Measurements from ENCODE around the gene POLE. TPM values are rescaled to one million over a fixed set of nuclear protein-coding genes. Genes with fewer than 3 reads are reported as not detected.

The POLE gene
- total RNA-seq, 2 experiments from 2014 or later, result 125 to 129 TPM

- ChIA-PET CTCF (interaction anchor here (1.0 kb wide), 1 partner anchor 9 kb away, joined by 3 read pairs; no protein-coding TSS in a partner anchor), POLR2A (interaction anchor here (0.6 kb wide), 1 partner anchor 302 kb away, joined by 6 read pairs; no protein-coding TSS in a partner anchor)
These were observed 81.2 kb downstream of the POLE start for GRCh38 chr12:132605892-132606291.

DNA sequence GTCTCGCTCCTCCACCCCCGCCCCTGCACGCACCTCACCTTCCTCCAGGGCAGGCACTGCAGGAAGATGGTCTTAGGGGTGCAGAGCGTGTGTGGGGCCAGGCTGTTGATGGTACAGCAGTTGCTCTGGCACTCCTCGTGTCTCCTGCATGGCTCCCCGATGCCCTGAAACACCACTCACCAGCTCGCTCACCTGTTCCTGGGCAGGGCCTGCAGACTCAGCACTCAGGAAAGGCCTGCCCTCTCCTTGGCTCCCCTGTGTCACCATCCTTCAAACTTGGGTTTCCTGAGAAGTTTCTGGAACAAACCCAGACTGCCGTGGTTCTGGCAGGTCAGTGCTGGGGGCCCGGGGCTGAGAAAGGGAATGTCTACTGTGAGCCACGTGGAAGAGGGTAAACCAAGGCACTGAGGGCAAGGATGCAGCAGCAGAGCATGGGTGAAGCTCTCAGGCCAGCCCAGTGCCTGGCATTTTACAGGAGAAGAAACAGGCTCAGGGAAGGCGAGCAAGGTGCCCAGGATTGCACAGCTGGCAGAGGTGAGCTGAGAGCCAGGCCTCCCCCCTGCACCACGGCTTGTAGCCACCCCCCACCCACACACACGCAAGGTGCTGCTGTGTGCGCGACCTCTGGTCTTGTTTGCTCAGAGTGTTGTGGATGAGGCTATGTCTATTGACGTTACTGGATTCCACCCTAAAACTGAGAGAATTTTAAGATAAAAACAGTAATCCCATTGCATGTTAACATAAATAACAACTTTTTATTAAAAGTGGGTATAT, 82.3 kb downstream of the POLE start:
- ChIA-PET CTCF (no interaction called here), POLR2A (no interaction called here)

DNA sequence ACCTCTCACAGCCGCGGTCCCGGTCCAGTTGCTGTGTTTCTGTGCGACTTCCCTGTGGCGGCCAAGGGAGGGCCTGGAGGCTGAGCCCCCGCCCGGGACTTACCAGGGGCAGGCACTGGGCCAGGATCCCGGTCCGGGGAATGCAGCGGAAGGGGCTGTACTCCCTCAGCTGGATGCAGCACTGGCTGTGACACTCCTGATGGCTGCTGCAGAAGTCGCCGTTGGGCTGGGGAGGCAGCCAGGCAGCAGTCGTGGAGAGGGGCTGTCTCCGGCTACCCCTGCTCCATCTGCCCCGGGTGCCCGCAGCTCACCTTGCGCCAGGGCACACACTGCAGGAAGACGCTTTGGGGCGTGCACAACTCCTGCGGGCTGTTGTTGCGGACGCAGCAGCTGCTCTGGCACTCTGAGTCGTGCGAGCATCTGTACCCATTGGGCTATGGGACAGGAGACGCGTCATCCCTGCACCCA, 83.0 kb downstream of the POLE start:
- ChIA-PET POLR2A (no interaction called here), CTCF (interaction anchor here (1.0 to 1.2 kb wide), 2 partner anchors 11 to 189 kb away, joined by 3 to 4 read pairs; no protein-coding TSS in a partner anchor)

DNA sequence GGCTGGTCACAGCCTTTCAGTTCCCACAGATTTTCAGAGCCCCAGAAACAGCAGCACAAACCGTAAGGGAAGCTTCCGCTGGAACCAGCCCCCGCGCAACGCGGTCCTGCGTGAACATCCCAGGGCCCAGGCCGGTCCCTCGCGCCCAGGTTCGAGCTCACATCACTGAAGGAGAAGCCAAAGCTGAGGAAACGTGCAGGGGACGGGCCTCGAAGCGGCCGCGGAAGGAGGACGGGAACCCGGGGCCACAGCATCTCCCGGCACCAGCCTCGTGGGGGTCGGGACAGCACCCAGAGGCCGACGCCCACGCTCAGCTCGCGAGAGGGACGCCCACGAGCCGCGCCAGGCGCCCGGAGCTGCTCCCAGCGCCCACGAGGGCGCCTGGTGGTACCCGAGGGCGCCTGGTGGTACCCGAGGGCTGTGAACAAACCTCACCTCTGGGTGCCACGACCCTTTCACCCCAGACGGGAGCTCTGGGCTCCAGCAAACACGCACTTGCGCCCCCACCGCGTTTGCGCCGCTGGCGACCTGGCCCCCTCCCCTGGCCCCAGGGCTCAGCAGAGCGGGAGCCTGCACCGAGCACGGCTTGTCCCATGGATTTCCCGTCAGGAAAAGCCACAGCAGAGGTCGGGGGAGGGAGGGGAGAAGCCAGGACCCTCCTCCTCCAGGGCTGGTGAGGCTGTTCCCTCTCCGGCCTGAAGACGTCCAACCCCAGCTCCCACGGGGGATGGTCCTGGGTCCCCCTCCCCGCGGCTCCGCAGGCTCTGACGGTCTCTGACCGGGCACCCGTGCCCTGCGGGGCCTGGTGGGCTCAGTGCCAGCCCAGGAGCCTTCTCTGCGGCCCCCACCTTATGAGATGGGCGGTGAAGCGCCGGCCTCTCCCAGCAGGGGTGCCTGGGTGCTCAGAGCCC, 83.6 kb downstream of the POLE start:
- ChIA-PET POLR2A (no interaction called here), CTCF (interaction anchor here (1.0 to 1.2 kb wide), 2 partner anchors 11 to 188 kb away, joined by 3 to 4 read pairs; no protein-coding TSS in a partner anchor)

DNA sequence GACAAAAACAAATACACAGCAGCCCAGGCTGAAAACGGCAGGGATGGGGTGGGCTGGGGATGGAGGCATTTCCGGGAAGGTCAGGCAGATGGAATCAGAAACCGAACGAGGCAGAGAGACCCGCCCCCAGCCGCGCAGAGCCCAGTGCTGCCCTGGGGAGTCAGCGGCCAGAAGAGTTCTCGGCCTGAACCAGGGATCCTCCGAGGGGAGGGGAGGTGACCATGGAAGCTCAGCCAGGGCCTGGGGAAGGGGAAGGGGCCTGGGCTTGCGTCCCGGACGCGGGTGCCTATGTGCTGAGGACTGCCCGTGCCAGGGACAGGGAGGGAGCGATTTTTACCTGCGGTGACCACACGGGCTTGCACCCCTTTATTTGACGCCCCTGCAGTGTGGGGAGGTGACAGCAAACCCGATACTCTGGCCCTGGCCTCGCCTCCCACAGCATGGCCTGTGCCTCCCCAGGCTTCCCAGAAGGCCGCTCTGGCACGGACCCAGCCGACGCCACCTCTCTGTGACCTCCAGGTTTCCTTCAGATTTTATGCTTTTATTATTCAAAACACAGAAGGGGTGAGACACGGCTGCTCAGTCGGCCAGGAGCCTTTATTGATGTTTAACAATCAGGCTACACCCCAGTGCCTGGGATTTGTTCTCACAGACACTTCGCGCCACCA, 84.4 kb downstream of the POLE start:
- POLR2A ChIA-PET, result no interaction called here

DNA sequence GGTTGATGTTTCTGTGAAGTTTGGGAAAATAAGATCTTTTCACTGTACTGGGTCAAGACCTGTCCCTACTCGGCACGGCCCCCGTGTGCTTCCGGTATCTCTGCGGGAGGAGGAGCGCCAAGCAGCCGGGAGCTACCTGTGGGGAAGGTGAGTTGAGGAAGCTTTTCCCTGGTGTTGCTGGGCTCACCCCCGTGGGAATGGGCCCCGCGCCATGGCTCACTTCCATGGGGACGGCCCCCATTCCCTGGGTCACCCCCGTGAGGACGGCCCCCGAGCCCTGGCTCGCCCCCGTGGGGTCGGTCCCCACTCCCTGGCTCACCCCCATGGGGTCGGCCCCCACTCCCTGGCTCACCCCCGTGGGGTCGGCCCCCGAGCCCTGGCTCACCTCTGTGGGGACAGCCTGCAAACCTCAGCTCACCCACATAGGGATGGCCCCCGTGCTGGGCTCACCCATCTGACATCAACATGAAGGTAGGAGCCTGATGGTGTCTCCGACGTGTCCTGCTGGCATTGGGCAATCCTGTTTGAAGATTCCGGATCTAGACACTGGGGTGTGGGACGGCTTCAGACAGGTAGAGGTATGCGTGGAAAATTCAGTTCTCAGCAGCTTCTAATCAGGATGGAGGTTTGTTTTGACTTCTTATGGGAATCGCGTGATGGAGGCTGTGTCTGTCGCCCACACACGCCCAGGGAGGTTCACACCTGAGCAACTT, 85.8 kb downstream of the POLE start:
- CTCF ChIA-PET, result interaction anchor here (0.6 to 1.3 kb wide), 4 partner anchors 11 to 186 kb away, joined by 3 to 4 read pairs (median 3); no protein-coding TSS in a partner anchor
- POLR2A ChIA-PET, result no interaction called here

More for the DNA sequence above, 84.4 kb downstream of the POLE start:
- CTCF ChIA-PET, result interaction anchor here (1.0 to 1.2 kb wide), 2 partner anchors 12 to 187 kb away, joined by 3 to 4 read pairs; no protein-coding TSS in a partner anchor

DNA sequence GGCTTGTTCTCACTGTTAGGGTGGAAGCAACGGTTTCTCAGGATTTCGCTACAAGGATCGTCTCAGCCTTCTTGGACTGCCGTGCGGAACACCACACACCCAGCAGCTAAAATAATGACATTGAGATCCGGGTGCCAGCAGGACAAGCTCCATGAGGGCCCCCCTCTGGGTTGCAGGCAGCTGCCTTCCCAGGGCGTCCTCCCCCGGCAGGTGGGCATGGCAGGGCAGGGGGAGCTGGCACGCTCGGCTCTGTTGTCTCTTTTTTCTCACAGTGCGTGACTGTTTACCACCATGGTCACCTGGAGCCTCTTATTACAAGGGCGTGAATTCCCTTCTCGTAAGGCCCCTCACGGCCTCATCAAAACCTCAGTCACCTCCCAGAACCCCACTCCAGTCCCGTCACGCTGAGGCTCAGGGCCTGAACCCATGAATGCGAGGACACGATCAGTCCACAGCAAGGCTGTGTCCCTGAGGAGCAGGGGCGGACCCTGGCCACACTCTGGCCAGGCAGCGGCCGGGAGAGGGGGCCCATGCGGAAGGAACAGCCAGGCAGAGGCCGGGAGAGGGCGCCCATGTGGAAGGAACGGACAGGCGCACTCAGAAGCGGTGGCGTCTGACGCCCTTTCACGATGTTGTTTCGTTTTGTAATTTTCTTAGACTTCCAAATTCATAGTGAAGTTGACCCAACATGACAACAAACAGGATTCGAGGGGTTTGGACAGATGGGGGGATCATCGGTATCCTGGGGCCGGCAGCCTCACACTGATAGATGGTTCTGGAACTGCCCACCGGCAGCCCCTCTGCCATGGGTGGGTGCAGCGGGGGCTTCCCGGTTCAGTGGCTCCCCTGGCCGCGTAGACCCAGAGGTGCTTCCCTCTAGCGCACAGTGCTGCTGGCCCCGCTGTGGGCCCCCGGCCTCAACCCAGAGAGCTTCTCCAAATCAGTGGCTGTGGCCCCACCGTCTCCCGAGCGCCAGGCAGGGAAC, 86.8 kb downstream of the POLE start:
- ChIA-PET CTCF (interaction anchor here (0.6 to 1.3 kb wide), 3 partner anchors 14 to 17 kb away, joined by 3 to 4 read pairs (median 3); no protein-coding TSS in a partner anchor), POLR2A (no interaction called here)

DNA sequence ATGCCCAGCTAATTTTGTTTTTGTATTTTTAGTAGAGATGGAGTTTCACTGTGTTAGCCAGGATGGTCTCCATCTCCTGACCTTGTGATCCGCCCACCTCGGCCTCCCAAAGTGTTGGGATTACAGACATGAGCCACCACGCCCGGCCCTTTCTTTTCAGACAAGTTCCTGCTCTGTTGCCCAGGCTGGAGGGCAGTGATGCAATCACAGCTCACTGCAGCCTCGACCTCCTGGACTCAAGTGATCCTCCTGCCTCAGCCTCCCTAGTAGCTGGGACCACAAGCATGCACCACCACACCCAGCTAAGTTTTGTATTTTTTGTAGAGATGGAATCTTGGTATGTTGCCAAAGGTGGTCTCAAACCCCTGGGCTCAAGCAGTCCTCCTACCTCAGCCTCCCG, 87.6 kb downstream of the POLE start:
- POLR2A ChIA-PET, result interaction anchor here (0.6 kb wide), 1 partner anchor 413 kb away, joined by 5 read pairs; no protein-coding TSS in a partner anchor
- CTCF ChIA-PET, result interaction anchor here (1.0 kb wide), 1 partner anchor 15 kb away, joined by 3 read pairs; no protein-coding TSS in a partner anchor

GRCh38 chr12:132597333-132598316, 89.5 kb downstream of the POLE start:
- POLR2A ChIA-PET, result no interaction called here

GRCh38 chr12:132596016-132596415, 91.1 kb downstream of the POLE start:
- ChIA-PET POLR2A (no interaction called here), CTCF (interaction anchor here (1.9 kb wide), 1 partner anchor 19 kb away, joined by 6 read pairs; no protein-coding TSS in a partner anchor)

More at GRCh38 chr12:132597333-132598316, 89.5 kb downstream of the POLE start:
- CTCF ChIA-PET, result interaction anchor here (1.9 kb wide), 1 partner anchor 17 kb away, joined by 6 read pairs; no protein-coding TSS in a partner anchor

DNA sequence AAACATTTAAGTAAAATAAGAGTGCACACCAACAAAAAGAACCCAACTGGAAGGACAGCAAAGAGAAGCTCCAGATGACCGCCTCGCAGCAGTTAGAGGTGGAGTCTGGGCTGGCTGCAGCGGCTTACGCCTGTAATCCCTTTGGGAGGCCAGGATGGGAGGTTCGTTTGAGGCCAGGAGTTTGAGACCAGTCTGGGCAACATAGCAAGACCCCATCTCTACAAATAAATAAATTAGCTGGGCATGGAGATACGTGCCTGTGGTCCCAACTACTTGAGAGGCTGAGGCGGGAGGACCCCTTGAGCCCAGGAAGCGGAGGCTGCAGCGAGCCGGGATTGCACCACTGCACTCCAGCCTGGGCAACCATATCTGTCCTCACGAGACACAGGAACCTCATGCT, 92.0 kb downstream of the POLE start:
- ChIA-PET POLR2A (no interaction called here), CTCF (interaction anchor here (1.1 to 1.4 kb wide), 2 partner anchors 20 to 180 kb away, joined by 3 read pairs; no protein-coding TSS in a partner anchor)

- ChIA-PET POLR2A (no interaction called here), CTCF (interaction anchor here (1.1 to 1.4 kb wide), 2 partner anchors 21 to 179 kb away, joined by 3 read pairs; no protein-coding TSS in a partner anchor)
These were observed 93.2 kb downstream of the POLE start for GRCh38 chr12:132593938-132594358.

DNA sequence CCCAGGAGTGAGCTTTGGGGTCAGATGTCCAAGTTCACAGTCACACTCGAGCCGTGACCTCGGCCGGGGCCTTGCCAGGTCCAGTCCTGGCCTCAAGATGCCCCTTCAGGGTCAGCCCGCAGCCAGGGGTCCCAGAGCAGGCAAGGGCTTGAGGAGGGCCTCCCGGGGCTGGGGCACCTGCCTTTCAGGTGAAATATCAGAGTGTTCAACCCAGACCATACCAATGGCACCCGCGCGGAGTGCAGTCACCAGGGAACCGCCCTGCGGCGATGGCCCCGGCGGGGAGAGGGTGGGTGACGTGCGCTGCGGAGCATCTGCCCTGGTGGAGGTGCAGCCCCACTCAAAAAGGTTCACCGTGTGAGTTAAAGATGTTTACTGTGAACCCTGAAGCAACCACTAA, 93.6 kb downstream of the POLE start:
- ChIA-PET POLR2A (no interaction called here), CTCF (interaction anchor here (0.6 kb wide), 1 partner anchor 65 kb away, joined by 3 read pairs; no protein-coding TSS in a partner anchor)

- ChIA-PET POLR2A (no interaction called here), CTCF (interaction anchor here (0.6 kb wide), 1 partner anchor 66 kb away, joined by 3 read pairs; no protein-coding TSS in a partner anchor)
These were observed 94.1 kb downstream of the POLE start for GRCh38 chr12:132593071-132593470.

DNA sequence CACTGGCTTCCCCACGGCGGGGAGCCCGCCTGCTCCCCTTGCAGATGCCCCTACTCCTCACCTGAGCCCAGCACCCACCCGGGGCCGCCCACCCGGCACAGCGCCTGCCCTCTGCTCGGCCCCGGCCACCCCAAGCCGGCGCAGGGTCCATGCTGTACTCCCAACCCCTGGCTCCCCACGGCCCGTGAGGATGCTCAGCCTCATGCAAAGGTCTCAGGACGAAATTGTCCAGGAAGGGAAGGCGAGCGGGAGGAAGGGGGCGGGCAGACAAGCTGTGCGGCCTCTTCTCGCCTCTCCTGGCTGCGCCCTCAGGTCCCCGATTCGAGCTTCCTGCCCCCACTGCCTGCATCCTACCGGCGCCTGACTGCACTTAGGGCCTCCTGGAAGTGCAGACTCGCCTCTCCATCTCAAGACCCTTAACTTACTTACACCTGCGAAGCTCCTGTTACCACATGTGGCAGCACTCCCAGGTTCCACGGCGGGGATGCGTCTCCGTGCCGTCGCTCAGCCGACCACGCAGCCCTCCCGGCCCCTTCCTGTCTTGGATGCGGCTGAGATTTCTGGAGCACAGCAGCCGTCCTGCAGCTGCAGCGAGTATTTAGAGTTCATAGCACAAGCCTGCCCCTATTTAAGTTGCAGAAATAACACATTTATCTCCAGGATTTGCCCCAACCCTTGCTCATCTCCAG, 94.7 kb downstream of the POLE start:
- CTCF ChIA-PET, result no interaction called here
- POLR2A ChIA-PET, result no interaction called here
